ENCODE results near the gene COL6A5. TPM values are rescaled to one million over a fixed set of nuclear protein-coding genes. Genes with fewer than 3 reads are reported as not detected.

Gene COL6A5
- total RNA-seq, 1 donor, result not detected

DNA sequence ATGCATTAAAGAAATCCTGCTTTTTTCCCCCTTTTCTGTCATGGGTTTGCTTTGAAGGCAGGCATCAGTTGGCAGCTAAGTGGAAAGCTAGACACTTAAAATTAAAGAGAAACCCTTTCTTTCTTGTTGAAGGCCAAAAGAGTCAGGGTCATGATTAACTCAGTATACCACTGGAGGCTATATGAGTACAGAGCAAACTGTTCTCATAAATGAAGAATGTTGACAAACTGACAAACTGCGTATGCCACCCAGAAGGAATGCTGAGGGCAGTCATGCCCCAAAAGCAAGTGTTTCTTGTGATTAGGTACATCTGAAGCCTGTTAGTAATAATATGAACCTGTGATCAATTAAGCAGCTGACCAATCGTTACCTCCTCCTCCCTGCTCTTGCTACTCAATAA, 127.9 kb downstream of the COL6A5 start:
- Histone ChIP-seq H3K79me2 (ENCODE audit: insufficient read depth, low read length) (no peaks in the 10 kb centered on the region), H3K4me1 (ENCODE audit: insufficient read depth, low read length) (no peaks in the 10 kb centered on the region), H3K9me3 (ENCODE audit: low read depth, low read length) (no peaks in the 10 kb centered on the region), H3K4me2 (ENCODE audit: insufficient read depth, low read length) (no peak overlapping the region), H2AFZ (ENCODE audit: low read length) (no peak overlapping the region), H4K20me1 (ENCODE audit: insufficient read depth, low read length) (no peaks in the 10 kb centered on the region), H3K4me3 (ENCODE audit: insufficient read depth, low read length) (no peak overlapping the region), H3K36me3 (ENCODE audit: insufficient read depth, low read length) (no peaks in the 10 kb centered on the region), H3K27me3 (ENCODE audit: insufficient read depth, low read length) (no peaks in the 10 kb centered on the region), H3K27ac (ENCODE audit: low read depth, low read length) (no peak overlapping the region)
- TF ChIP-seq, protein P1, sequence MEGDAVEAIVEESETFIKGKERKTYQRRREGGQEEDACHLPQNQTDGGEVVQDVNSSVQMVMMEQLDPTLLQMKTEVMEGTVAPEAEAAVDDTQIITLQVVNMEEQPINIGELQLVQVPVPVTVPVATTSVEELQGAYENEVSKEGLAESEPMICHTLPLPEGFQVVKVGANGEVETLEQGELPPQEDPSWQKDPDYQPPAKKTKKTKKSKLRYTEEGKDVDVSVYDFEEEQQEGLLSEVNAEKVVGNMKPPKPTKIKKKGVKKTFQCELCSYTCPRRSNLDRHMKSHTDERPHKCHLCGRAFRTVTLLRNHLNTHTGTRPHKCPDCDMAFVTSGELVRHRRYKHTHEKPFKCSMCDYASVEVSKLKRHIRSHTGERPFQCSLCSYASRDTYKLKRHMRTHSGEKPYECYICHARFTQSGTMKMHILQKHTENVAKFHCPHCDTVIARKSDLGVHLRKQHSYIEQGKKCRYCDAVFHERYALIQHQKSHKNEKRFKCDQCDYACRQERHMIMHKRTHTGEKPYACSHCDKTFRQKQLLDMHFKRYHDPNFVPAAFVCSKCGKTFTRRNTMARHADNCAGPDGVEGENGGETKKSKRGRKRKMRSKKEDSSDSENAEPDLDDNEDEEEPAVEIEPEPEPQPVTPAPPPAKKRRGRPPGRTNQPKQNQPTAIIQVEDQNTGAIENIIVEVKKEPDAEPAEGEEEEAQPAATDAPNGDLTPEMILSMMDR (IDR thresholded peaks at IDR 0.05; ENCODE audit: extremely low read depth, low read depth, low read length), result no peak
- no peak for DNase-seq (ENCODE audit: insufficient read length, low spot score, missing footprints)

DNA sequence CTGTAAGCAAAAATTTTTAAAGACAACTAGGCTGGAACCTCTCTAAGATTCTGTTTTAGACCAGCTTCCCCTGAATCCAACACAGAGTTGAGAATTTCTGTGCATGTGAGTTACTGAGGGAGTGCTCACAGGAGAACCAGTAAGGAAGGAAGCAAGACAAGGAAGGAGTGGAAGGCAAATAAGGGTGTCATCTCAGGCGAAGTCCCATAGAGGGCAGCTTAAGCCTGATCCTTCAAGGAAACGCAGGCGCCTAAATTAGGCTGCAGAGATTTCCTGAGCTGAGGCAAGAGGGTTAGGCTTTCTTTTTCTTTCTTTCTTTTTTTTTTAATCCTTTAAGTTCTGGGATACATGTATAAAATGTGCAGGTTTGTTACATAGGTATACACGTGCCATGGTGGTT, 135.3 kb downstream of the COL6A5 start:
- TF ChIP-seq, protein P1 (IDR thresholded peaks at IDR 0.05; ENCODE audit: extremely low read depth, low read depth, low read length), result peak; percentile 26
- DNase-seq (ENCODE audit: insufficient read length, low spot score, missing footprints), result peak; percentile 78

DNA sequence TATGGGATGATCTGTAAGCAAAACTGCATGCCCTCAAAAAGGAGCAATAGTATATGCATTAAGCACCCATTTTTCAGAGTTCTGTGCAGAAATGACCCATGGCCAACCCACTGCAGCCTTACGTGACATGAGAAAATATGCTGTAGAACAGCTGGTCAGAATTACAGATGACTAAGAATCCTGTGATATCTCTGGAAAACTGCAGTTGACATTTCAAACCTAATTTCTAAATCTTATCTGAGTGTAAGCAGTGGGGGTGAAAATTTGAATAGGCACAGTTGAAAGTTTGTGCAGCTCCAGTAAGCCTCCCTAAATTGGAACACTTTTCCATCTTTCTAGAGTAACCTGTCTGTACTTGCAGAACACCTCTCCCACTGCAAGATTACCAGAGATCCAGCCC, 142.8 kb downstream of the COL6A5 start:
- H3K27ac ChIP-seq (ENCODE audit: low read depth, low read length), result no peak overlapping the region
- H4K20me1 ChIP-seq (ENCODE audit: insufficient read depth, low read length), result no peaks in the 10 kb centered on the region
- no peak for DNase-seq (ENCODE audit: insufficient read length, low spot score, missing footprints)
- no peak overlapping the region for H3K4me2 ChIP-seq (ENCODE audit: insufficient read depth, low read length)
- no peaks in the 10 kb centered on the region for H3K4me1 ChIP-seq (ENCODE audit: insufficient read depth, low read length)
- no peaks in the 10 kb centered on the region for H3K36me3 ChIP-seq (ENCODE audit: insufficient read depth, low read length)
- no peak overlapping the region for H2AFZ ChIP-seq (ENCODE audit: low read length)
- TF ChIP-seq, protein P1 (IDR thresholded peaks at IDR 0.05; ENCODE audit: extremely low read depth, low read depth, low read length), result no peak
- H3K4me3 ChIP-seq (ENCODE audit: insufficient read depth, low read length), result no peak overlapping the region
- no peaks in the 10 kb centered on the region for H3K79me2 ChIP-seq (ENCODE audit: insufficient read depth, low read length)
- no peaks in the 10 kb centered on the region for H3K9me3 ChIP-seq (ENCODE audit: low read depth, low read length)
- H3K27me3 ChIP-seq (ENCODE audit: insufficient read depth, low read length), result no peaks in the 10 kb centered on the region

More for the DNA sequence above, 135.3 kb downstream of the COL6A5 start:
- H3K27ac ChIP-seq (ENCODE audit: low read depth, low read length), result no peak overlapping the region
- no peaks in the 10 kb centered on the region for H3K27me3 ChIP-seq (ENCODE audit: insufficient read depth, low read length)
- H2AFZ ChIP-seq (ENCODE audit: low read length), result no peak overlapping the region
- H3K4me2 ChIP-seq (ENCODE audit: insufficient read depth, low read length), result no peak overlapping the region
- H3K79me2 ChIP-seq (ENCODE audit: insufficient read depth, low read length), result no peaks in the 10 kb centered on the region
- H3K4me3 ChIP-seq (ENCODE audit: insufficient read depth, low read length), result no peak overlapping the region
- no peaks in the 10 kb centered on the region for H4K20me1 ChIP-seq (ENCODE audit: insufficient read depth, low read length)
- no peaks in the 10 kb centered on the region for H3K36me3 ChIP-seq (ENCODE audit: insufficient read depth, low read length)
- no peaks in the 10 kb centered on the region for H3K9me3 ChIP-seq (ENCODE audit: low read depth, low read length)
- H3K4me1 ChIP-seq (ENCODE audit: insufficient read depth, low read length), result no peaks in the 10 kb centered on the region

DNA sequence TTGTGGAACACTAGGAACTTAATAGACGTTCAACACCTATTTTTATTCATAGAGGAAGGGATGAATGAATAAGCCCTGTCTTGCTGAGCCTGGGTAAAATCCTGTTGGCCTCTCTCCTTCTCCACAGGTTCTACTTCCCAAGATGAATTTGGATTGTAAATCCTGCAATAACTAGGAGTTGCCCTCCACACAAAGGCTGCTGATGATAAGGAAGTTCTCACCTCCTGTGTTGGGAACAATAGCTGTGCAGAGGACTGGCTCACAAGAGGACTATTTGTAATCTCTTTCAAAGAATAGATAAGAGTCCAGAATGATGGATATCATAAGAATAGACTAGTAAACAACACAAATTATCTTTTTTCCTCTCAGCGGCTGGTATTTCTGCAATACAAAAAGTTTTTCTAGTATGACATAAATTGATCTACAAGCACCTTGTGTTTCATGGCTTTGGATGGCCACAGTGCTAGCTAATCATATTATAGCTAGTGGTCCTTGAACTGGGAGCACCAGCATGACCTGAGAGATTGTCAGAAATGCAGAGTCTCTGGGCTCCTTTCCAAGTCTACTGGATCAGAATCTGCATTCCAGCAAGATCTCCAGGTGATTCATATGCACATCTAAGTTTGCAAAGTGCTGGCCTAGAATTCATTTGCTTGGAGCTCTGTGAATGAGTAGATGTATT, 143.4 kb downstream of the COL6A5 start:
- Histone ChIP-seq H3K4me2 (ENCODE audit: insufficient read depth, low read length) (no peak overlapping the region), H3K36me3 (ENCODE audit: insufficient read depth, low read length) (no peaks in the 10 kb centered on the region), H3K9me3 (ENCODE audit: low read depth, low read length) (no peaks in the 10 kb centered on the region), H3K27me3 (ENCODE audit: insufficient read depth, low read length) (no peaks in the 10 kb centered on the region), H3K79me2 (ENCODE audit: insufficient read depth, low read length) (no peaks in the 10 kb centered on the region), H3K27ac (ENCODE audit: low read depth, low read length) (no peak overlapping the region), H3K4me3 (ENCODE audit: insufficient read depth, low read length) (no peak overlapping the region), H3K4me1 (ENCODE audit: insufficient read depth, low read length) (no peaks in the 10 kb centered on the region), H4K20me1 (ENCODE audit: insufficient read depth, low read length) (no peaks in the 10 kb centered on the region), H2AFZ (ENCODE audit: low read length) (no peak overlapping the region)
- TF ChIP-seq, protein P1 (IDR thresholded peaks at IDR 0.05; ENCODE audit: extremely low read depth, low read depth, low read length), result no peak
- no peak for DNase-seq (ENCODE audit: insufficient read length, low spot score, missing footprints)
